ENCODE data around the gene KLK14.

KLK14 gene

GRCh38 chr19:51107406-51108065 is 24.8 kb upstream of the KLK14 start:
- DNase-seq, result no peak

GRCh38 chr19:51103926-51104341 is 21.2 kb upstream of the KLK14 start:
- no peak for DNase-seq

GRCh38 chr19:51102991-51103390 is 20.3 kb upstream of the KLK14 start:
- DNase-seq, result no peak

- DNase-seq, result no peak
These were observed 18.6 kb upstream of the KLK14 start for GRCh38 chr19:51101171-51101865.

- no peak for DNase-seq
These were observed 17.9 kb upstream of the KLK14 start for GRCh38 chr19:51100601-51101000.

- DNase-seq, result no peak
These were observed 16.3 kb upstream of the KLK14 start for GRCh38 chr19:51099047-51099382.

GRCh38 chr19:51098365-51099046 is 15.8 kb upstream of the KLK14 start:
- peak in 2 of 4 experiments; percentile 39 to 60 for DNase-seq

- DNase-seq, result no peak
These were observed 15.1 kb upstream of the KLK14 start for GRCh38 chr19:51097796-51098195.

- peak; percentile 23 to 59 (median 56) for DNase-seq
These were observed 14.6 kb upstream of the KLK14 start for GRCh38 chr19:51097166-51097738.

GRCh38 chr19:51096473-51097165 is 13.9 kb upstream of the KLK14 start:
- DNase-seq, result no peak

GRCh38 chr19:51094696-51095279 is 12.1 kb upstream of the KLK14 start:
- no peak for DNase-seq

GRCh38 chr19:51093510-51094345 is 11.0 kb upstream of the KLK14 start:
- DNase-seq, result no peak

- no peak for DNase-seq
These were observed 10.4 kb upstream of the KLK14 start for GRCh38 chr19:51093101-51093500.

GRCh38 chr19:51091895-51092873 is 9.5 kb upstream of the KLK14 start:
- no peak for DNase-seq

- DNase-seq, result no peak
These were observed 8.4 kb upstream of the KLK14 start for GRCh38 chr19:51091126-51091525.

- DNase-seq, result no peak
These were observed 7.8 kb upstream of the KLK14 start for GRCh38 chr19:51090471-51090870.

- DNase-seq, result no peak
These were observed 7.1 kb upstream of the KLK14 start for GRCh38 chr19:51089786-51090185.

GRCh38 chr19:51086153-51086850 is 3.6 kb upstream of the KLK14 start:
- no peak for DNase-seq

GRCh38 chr19:51084505-51084904 is 1.8 kb upstream of the KLK14 start:
- DNase-seq, result no peak

GRCh38 chr19:51083783-51084182 is 1.1 kb upstream of the KLK14 start:
- DNase-seq, result no peak

All from activated naive CD4-positive, alpha-beta T cell (primary cell).